Central memory CD8-positive, alpha-beta T cell (primary cell): ENCODE results near the gene VPS8.

Source experiments
- ATAC-seq: fragments of 150-1000 bp; cut with Tn5 transposase; replicated peaks from 2 replicates; pipeline ENCODE4 v1.10.0; 2022; ENCODE audit warnings: mild to moderate bottlenecking, moderate FRiP score, moderate number of reproducible peaks; ENCODE audit not compliant: poor library complexity, severe bottlenecking; ENCODE audit errors: extremely low read depth
- DNase-seq, 2 donors: peaks; one replicate each; pipeline ENCODE4 v3.0.0; 2021; ENCODE audit warnings: low spot score in 2 of 2
- H3K27ac Mint-ChIP-seq: one replicate; pipeline ENCODE4 v1.8.0; 2022; ENCODE audit warnings: low read depth, mild to moderate bottlenecking, moderate library complexity, mixed read lengths
- H3K27me3 Mint-ChIP-seq: one replicate; pipeline ENCODE4 v1.8.0; 2022; ENCODE audit warnings: mixed read lengths
- H3K36me3 Mint-ChIP-seq: one replicate; pipeline ENCODE4 v1.8.0; 2022; ENCODE audit warnings: mild to moderate bottlenecking, moderate library complexity, mixed read lengths; ENCODE audit not compliant: insufficient read depth
- H3K4me1 Mint-ChIP-seq: one replicate; pipeline ENCODE4 v1.8.0; 2022; ENCODE audit warnings: mixed read lengths
- H3K4me3 Mint-ChIP-seq: one replicate; pipeline ENCODE4 v1.8.0; 2022; ENCODE audit warnings: mild to moderate bottlenecking, moderate library complexity, mixed read lengths
- H3K9me3 Mint-ChIP-seq: one replicate; pipeline ENCODE4 v1.8.0; 2022; ENCODE audit warnings: mixed read lengths

Gene VPS8

DNA sequence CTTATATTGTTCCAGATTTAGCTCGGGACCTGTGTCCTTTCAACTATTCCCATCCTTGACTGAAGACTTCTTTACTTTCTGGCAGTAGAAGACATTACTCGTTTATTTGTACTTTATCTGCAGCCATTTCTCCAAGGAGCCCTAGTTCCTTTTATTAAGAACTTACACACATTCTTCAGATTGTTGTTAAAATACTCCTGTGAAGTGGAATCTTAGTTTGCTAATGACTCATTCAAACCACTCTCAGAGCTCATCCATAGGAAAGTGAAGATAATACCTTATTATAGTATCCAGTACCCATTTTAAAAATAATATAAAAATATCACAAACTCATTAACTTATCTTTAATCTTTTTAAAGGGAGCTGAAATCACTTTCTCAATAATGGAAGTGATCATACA, 277.4 kb downstream of the VPS8 start:
- Mint-ChIP-seq H3K27me3 (peaks cover 43% of the 10 kb centered on the region), H3K9me3 (no peaks in the 10 kb centered on the region), H3K36me3 (no peaks in the 10 kb centered on the region), H3K27ac (no peak overlapping the region), H3K4me3 (no peak overlapping the region), H3K4me1 (no peaks in the 10 kb centered on the region)
- ATAC-seq (no peak), DNase-seq (no peak)

DNA sequence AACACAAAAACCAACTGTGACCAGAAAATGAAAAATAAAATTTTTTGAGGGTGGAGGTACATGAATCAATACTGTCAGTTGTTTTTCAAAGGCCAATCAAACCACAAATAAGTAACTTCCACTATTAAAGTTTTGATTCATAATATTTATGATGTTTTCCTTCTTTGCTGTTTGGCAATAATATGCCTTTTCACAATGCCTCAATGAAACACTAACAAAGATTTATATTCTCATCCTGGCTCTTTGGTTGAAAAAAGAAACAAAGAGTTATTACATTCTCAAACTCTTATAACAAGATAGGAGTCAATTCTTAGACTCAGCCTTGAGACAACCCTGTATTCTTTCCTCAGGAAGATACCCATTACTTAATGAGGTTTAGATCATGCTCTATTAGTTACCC, 277.8 kb downstream of the VPS8 start:
- no peak overlapping the region for H3K27ac Mint-ChIP-seq
- ATAC-seq: no peak

DNA sequence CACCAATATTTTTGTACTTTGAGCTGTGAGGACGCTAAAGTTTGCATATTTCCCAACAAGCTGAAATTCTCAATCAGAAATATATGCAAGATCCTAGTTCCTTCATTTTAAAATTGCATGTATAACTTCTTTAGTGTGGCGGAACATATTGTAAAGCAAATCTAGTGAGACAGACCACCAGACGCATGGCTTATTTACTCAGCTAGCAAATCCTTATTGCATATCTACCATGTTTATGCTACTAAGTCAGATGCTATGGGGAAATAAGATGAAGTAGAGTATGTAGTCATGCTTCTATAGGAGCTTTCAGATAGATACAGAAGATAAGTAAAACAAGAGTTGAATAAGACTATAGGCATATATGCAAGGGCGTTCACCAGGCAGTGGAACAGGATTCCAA, 278.8 kb downstream of the VPS8 start:
- Mint-ChIP-seq H3K4me1 (no peaks in the 10 kb centered on the region), H3K9me3 (no peaks in the 10 kb centered on the region), H3K36me3 (no peaks in the 10 kb centered on the region), H3K4me3 (no peak overlapping the region), H3K27me3 (peaks cover 38% of the 10 kb centered on the region), H3K27ac (no peak overlapping the region)
- DNase-seq: no peak
- ATAC-seq: no peak

More for the DNA sequence above, 277.8 kb downstream of the VPS8 start:
- H3K4me1 Mint-ChIP-seq: no peaks in the 10 kb centered on the region
- H3K9me3 Mint-ChIP-seq: no peaks in the 10 kb centered on the region
- no peak overlapping the region for H3K4me3 Mint-ChIP-seq
- no peaks in the 10 kb centered on the region for H3K36me3 Mint-ChIP-seq
- peaks cover 44% of the 10 kb centered on the region for H3K27me3 Mint-ChIP-seq
- DNase-seq: no peak

DNA sequence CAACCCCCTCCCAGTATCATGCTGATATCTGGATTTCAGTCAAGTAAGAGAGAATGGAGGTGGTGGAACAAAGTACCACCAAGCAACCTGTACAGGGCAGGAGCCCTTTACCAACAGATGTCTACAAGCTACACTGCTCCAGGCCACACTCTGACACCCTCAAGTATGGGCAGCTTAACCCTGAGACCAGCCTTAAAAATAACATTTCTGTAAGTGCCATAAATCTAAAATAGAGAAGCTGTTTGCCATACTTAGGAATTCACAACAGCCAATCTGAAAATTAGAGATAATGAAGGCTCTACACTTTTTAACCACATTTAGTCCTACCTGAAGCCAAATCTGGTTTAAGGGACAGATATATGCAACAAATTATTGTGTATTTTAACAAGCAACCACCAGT, 281.1 kb downstream of the VPS8 start:
- peaks cover 49% of the 10 kb centered on the region for H3K27me3 Mint-ChIP-seq
- no peak overlapping the region for H3K27ac Mint-ChIP-seq
- DNase-seq (no peak), ATAC-seq (no peak)
- no peak overlapping the region for H3K4me3 Mint-ChIP-seq
- H3K4me1 Mint-ChIP-seq: no peaks in the 10 kb centered on the region
- H3K36me3 Mint-ChIP-seq: no peaks in the 10 kb centered on the region
- H3K9me3 Mint-ChIP-seq: no peaks in the 10 kb centered on the region

DNA sequence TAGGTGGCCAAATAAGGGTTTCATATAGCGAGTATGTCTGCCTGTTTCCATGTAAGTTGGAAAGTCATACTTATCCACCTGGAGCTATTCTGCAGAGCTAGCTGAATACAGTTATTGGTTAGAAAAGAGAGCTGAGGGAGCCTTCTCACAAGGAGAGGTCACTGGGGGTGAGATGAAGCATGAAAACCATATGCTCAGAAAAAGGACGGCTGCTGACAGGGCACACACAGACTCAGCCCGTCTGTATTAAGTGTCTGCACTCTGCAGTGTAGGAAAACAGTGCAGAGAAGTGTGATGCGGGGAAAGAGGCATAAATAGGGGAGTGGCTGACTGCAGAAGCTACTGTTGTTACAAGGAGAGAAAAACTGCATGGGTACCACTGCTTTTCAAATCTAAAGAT, 282.7 kb downstream of the VPS8 start:
- Mint-ChIP-seq H3K4me1 (no peaks in the 10 kb centered on the region), H3K27me3 (peaks cover 62% of the 10 kb centered on the region), H3K36me3 (no peaks in the 10 kb centered on the region), H3K27ac (no peak overlapping the region), H3K4me3 (no peak overlapping the region), H3K9me3 (no peaks in the 10 kb centered on the region)
- DNase-seq: no peak
- ATAC-seq: no peak
